ENCODE results near the gene FOXD2.

FOXD2 gene

DNA sequence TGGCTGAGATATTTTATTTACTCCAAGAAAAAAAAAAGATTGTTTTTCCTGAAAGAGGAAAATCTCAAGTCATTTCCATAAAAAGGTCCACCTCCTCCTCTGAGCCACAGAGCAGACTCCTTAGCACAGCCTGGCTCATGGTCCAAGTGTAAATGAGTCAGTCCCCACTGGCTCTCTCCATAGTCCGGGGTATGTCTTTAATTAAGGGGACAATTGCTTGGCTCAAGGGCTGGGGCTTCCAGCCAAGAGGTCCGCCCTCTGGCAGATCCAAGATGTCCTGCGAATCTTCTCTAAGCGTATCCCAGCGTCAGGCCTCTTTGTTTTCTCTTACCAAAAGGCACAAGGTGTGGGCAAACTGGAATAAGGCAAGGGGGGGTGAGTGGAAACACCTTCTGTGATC lies 33.3 kb downstream of the FOXD2 start:
- Histone ChIP-seq H3K27ac (ENCODE audit: low read depth, low read length, severe bottlenecking) (no peak overlapping the region), H3K4me3 (ENCODE audit: extremely low read depth, insufficient read depth, low read length, poor library complexity, severe bottlenecking) (no peak overlapping the region), H3K36me3 (ENCODE audit: control insufficient read depth, insufficient read depth, low read length) (no peaks in the 10 kb centered on the region), H3K4me1 (ENCODE audit: control insufficient read depth, insufficient read depth, low read length, poor library complexity, severe bottlenecking) (no peaks in the 10 kb centered on the region), H3K9me3 (ENCODE audit: control insufficient read depth, low read length) (no peaks in the 10 kb centered on the region)
- 73 to 96% methylated on average over 4 of the region's 5 CpGs for WGBS, 2 experiments (ENCODE audit: insufficient coverage in 2 of 2)

- Histone ChIP-seq H3K36me3 (ENCODE audit: control insufficient read depth, insufficient read depth, low read length) (no peaks in the 10 kb centered on the region), H3K9me3 (ENCODE audit: control insufficient read depth, low read length) (no peaks in the 10 kb centered on the region), H3K27ac (ENCODE audit: low read depth, low read length, severe bottlenecking) (no peak overlapping the region), H3K4me1 (ENCODE audit: control insufficient read depth, insufficient read depth, low read length, poor library complexity, severe bottlenecking) (peaks cover 3% of the 10 kb centered on the region), H3K4me3 (ENCODE audit: extremely low read depth, insufficient read depth, low read length, poor library complexity, severe bottlenecking) (no peak overlapping the region)
- 36 to 38% methylated on average over 7 to 8 of the region's 9 CpGs for WGBS, 2 experiments (ENCODE audit: insufficient coverage in 2 of 2)
These were observed 36.7 kb downstream of the FOXD2 start for GRCh38 chr1:47474278-47475193.

DNA sequence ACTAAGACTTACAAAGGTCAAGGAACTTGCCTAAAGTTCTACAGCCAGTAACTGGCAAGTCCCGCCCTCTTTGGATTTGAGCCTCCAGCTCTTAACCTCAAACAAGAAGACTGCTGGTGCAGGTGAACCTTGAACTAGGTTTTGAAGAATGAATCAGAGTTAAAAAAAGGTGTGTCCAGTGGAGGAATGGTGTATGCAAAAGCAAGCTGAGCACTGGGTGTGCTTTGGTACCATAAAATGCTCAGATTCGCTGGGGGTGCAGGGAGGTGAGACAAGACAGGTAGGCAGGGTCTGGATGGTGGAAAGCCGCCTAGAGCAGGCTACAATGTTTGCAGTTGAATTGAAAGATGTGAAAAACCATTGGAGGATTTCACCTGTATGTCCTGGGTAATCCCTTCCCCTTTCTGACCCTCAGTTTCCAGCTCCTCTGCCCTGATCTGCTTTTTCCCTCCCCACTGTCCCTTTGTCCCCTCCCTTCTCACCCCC lies 39.8 kb downstream of the FOXD2 start:
- Histone ChIP-seq H3K4me1 (ENCODE audit: control insufficient read depth, insufficient read depth, low read length, poor library complexity, severe bottlenecking) (peaks cover 3% of the 10 kb centered on the region), H3K9me3 (ENCODE audit: control insufficient read depth, low read length) (no peaks in the 10 kb centered on the region), H3K27ac (ENCODE audit: low read depth, low read length, severe bottlenecking) (no peak overlapping the region), H3K4me3 (ENCODE audit: extremely low read depth, insufficient read depth, low read length, poor library complexity, severe bottlenecking) (no peak overlapping the region), H3K36me3 (ENCODE audit: control insufficient read depth, insufficient read depth, low read length) (no peaks in the 10 kb centered on the region)
- WGBS, 2 experiments (ENCODE audit: insufficient coverage in 2 of 2): 97 to 100% methylated on average over 2 to 3 of the region's 3 CpGs

DNA sequence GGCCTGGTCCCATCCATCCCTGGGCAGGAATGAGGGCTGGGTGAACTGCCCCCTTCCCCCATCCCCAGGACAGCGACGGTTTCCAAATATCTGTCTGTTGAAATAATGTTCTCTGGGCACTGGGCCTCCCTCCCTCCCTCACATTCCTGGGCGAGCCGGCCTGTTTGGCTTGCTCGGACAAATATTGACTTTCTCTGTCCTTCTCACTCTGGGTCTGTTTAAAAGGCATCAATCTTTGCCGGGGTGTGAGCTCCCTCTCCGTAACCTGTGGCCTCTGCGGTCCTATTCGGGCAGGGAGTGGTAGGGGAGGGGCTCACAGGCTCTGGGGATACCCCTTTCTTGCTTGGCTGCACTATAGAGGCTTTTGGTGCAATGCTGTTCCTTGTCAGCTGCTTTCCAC lies 40.2 kb downstream of the FOXD2 start:
- 57 to 66% methylated on average over 8 to 9 of the region's 9 CpGs for WGBS, 2 experiments (ENCODE audit: insufficient coverage in 2 of 2)
- Histone ChIP-seq H3K4me1 (ENCODE audit: control insufficient read depth, insufficient read depth, low read length, poor library complexity, severe bottlenecking) (peaks cover 3% of the 10 kb centered on the region), H3K9me3 (ENCODE audit: control insufficient read depth, low read length) (no peaks in the 10 kb centered on the region), H3K27ac (ENCODE audit: low read depth, low read length, severe bottlenecking) (no peak overlapping the region), H3K4me3 (ENCODE audit: extremely low read depth, insufficient read depth, low read length, poor library complexity, severe bottlenecking) (no peak overlapping the region), H3K36me3 (ENCODE audit: control insufficient read depth, insufficient read depth, low read length) (no peaks in the 10 kb centered on the region)

DNA sequence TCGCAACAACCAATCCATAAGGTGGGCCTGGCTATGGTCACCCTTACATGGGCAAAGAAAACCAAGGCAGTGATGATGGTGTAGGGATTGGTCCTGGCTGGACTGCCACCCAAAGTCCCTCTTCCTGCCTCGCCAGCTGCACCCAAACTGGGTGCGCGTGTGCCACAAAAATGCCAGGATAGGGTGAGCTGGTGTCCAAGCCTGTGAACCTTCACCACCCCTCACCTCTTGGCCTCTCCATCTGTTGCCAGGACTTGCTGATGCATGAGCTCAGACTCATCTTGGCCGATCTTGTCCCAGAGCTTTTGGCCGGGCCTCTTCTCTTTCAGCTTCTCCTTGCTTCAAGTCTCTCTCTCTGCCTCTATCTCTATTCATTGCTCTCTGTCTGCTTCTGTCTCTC lies 41.8 kb downstream of the FOXD2 start:
- Histone ChIP-seq H3K4me1 (ENCODE audit: control insufficient read depth, insufficient read depth, low read length, poor library complexity, severe bottlenecking) (peaks cover 3% of the 10 kb centered on the region), H3K4me3 (ENCODE audit: extremely low read depth, insufficient read depth, low read length, poor library complexity, severe bottlenecking) (no peak overlapping the region), H3K27ac (ENCODE audit: low read depth, low read length, severe bottlenecking) (no peak overlapping the region), H3K9me3 (ENCODE audit: control insufficient read depth, low read length) (no peaks in the 10 kb centered on the region), H3K36me3 (ENCODE audit: control insufficient read depth, insufficient read depth, low read length) (no peaks in the 10 kb centered on the region)
- 82 to 100% methylated on average over 2 to 4 of the region's 6 CpGs for WGBS, 2 experiments (ENCODE audit: insufficient coverage in 2 of 2)

DNA sequence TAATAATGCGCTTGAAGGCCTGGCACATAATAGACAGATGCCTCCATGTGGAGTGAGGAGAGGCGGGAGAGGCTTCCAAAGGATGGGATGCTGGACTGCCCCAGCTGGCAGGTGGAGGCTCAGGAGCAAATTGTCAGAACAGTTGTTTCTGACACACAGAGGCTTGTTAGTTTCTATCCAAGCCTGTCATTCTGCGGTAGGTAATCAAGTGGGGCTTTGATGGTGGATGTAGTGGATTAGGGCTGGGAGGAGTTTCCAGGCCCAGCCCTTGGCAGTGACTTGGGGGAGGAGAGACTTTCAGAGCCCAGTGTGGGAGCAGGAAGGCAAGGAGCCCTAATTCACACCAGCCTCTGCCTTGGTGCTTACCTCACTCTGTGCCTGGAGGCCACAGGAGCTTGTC lies 44.1 kb downstream of the FOXD2 start:
- H3K4me3 ChIP-seq (ENCODE audit: extremely low read depth, insufficient read depth, low read length, poor library complexity, severe bottlenecking): no peak overlapping the region
- no peaks in the 10 kb centered on the region for H3K36me3 ChIP-seq (ENCODE audit: control insufficient read depth, insufficient read depth, low read length)
- H3K9me3 ChIP-seq (ENCODE audit: control insufficient read depth, low read length): no peaks in the 10 kb centered on the region
- H3K4me1 ChIP-seq (ENCODE audit: control insufficient read depth, insufficient read depth, low read length, poor library complexity, severe bottlenecking): peaks cover 3% of the 10 kb centered on the region
- WGBS, 2 experiments (ENCODE audit: insufficient coverage in 2 of 2): 92 to 100% methylated on average over 2 to 3 of the region's 3 CpGs
- no peak overlapping the region for H3K27ac ChIP-seq (ENCODE audit: low read depth, low read length, severe bottlenecking)

GRCh38 chr1:47482786-47483185 lies 44.9 kb downstream of the FOXD2 start:
- Histone ChIP-seq H3K36me3 (ENCODE audit: control insufficient read depth, insufficient read depth, low read length) (no peaks in the 10 kb centered on the region), H3K4me3 (ENCODE audit: extremely low read depth, insufficient read depth, low read length, poor library complexity, severe bottlenecking) (no peak overlapping the region), H3K27ac (ENCODE audit: low read depth, low read length, severe bottlenecking) (no peak overlapping the region), H3K9me3 (ENCODE audit: control insufficient read depth, low read length) (no peaks in the 10 kb centered on the region), H3K4me1 (ENCODE audit: control insufficient read depth, insufficient read depth, low read length, poor library complexity, severe bottlenecking) (peaks cover 3% of the 10 kb centered on the region)
- 75 to 78% methylated on average over 1 of the region's 1 CpG for WGBS, 2 experiments (ENCODE audit: insufficient coverage in 2 of 2)

GRCh38 chr1:47483651-47484050 lies 45.8 kb downstream of the FOXD2 start:
- no peaks in the 10 kb centered on the region for H3K36me3 ChIP-seq (ENCODE audit: control insufficient read depth, insufficient read depth, low read length)
- no peaks in the 10 kb centered on the region for H3K4me1 ChIP-seq (ENCODE audit: control insufficient read depth, insufficient read depth, low read length, poor library complexity, severe bottlenecking)
- no peaks in the 10 kb centered on the region for H3K9me3 ChIP-seq (ENCODE audit: control insufficient read depth, low read length)
- H3K4me3 ChIP-seq (ENCODE audit: extremely low read depth, insufficient read depth, low read length, poor library complexity, severe bottlenecking): no peak overlapping the region
- no peak overlapping the region for H3K27ac ChIP-seq (ENCODE audit: low read depth, low read length, severe bottlenecking)
- 89 to 94% methylated on average over 5 of the region's 5 CpGs for WGBS, 2 experiments (ENCODE audit: insufficient coverage in 2 of 2)

GRCh38 chr1:47485817-47486216 lies 48.0 kb downstream of the FOXD2 start:
- Histone ChIP-seq H3K27ac (ENCODE audit: low read depth, low read length, severe bottlenecking) (no peak overlapping the region), H3K4me1 (ENCODE audit: control insufficient read depth, insufficient read depth, low read length, poor library complexity, severe bottlenecking) (no peaks in the 10 kb centered on the region), H3K36me3 (ENCODE audit: control insufficient read depth, insufficient read depth, low read length) (no peaks in the 10 kb centered on the region), H3K9me3 (ENCODE audit: control insufficient read depth, low read length) (no peaks in the 10 kb centered on the region), H3K4me3 (ENCODE audit: extremely low read depth, insufficient read depth, low read length, poor library complexity, severe bottlenecking) (no peak overlapping the region)
- 82 to 83% methylated on average over 2 of the region's 3 CpGs for WGBS, 2 experiments (ENCODE audit: insufficient coverage in 2 of 2)

GRCh38 chr1:47487332-47487731 lies 49.5 kb downstream of the FOXD2 start:
- no peaks in the 10 kb centered on the region for H3K9me3 ChIP-seq (ENCODE audit: control insufficient read depth, low read length)
- no peaks in the 10 kb centered on the region for H3K36me3 ChIP-seq (ENCODE audit: control insufficient read depth, insufficient read depth, low read length)
- no peaks in the 10 kb centered on the region for H3K4me1 ChIP-seq (ENCODE audit: control insufficient read depth, insufficient read depth, low read length, poor library complexity, severe bottlenecking)
- H3K4me3 ChIP-seq (ENCODE audit: extremely low read depth, insufficient read depth, low read length, poor library complexity, severe bottlenecking): no peak overlapping the region
- no peak overlapping the region for H3K27ac ChIP-seq (ENCODE audit: low read depth, low read length, severe bottlenecking)
- 94 to 100% methylated on average over 2 of the region's 3 CpGs for WGBS, 2 experiments (ENCODE audit: insufficient coverage in 2 of 2)

GRCh38 chr1:47487850-47488450 lies 50.1 kb downstream of the FOXD2 start:
- Histone ChIP-seq H3K27ac (ENCODE audit: low read depth, low read length, severe bottlenecking) (no peak overlapping the region), H3K4me3 (ENCODE audit: extremely low read depth, insufficient read depth, low read length, poor library complexity, severe bottlenecking) (no peak overlapping the region), H3K4me1 (ENCODE audit: control insufficient read depth, insufficient read depth, low read length, poor library complexity, severe bottlenecking) (no peaks in the 10 kb centered on the region), H3K9me3 (ENCODE audit: control insufficient read depth, low read length) (no peaks in the 10 kb centered on the region), H3K36me3 (ENCODE audit: control insufficient read depth, insufficient read depth, low read length) (no peaks in the 10 kb centered on the region)
- WGBS, 2 experiments (ENCODE audit: insufficient coverage in 2 of 2): 85 to 91% methylated on average over 4 to 7 of the region's 8 CpGs

Data from mesodermal cell (in vitro differentiated cells).